Heart right ventricle (tissue), 16 donors: ENCODE results near the gene NXF1. TPM values are rescaled to one million over a fixed set of nuclear protein-coding genes. Genes with fewer than 3 reads are reported as not detected.
"Not testable (repeated sequence)": the region's sequence is repeated elsewhere in the genome, so short reads cannot be mapped to it uniquely, and the experiment has no call there.

Experiments used
- ATAC-seq, 8 donors: fragments of 200-7000 bp; cut with Tn5 transposase; one replicate each; pipeline ENCODE4 v1.9.1; 2020; ENCODE audit warnings: mild to moderate bottlenecking in 8 of 8, moderate library complexity in 8 of 8, moderate number of reproducible peaks in 1 of 8
- DNase-seq, 2 donors: peaks; one replicate each; pipeline ENCODE4 v3.0.0-alpha.2; 2020
- H3K27ac ChIP-seq, 10 donors: fragments of 200-600 bp; sonication (generic) in 2 of 10; one replicate each; pipeline versions ENCODE4 v1.5.0 to v1.8.0; 2020 to 2022; ENCODE audit warnings: mild to moderate bottlenecking in 3 of 10
- H3K27me3 ChIP-seq, 7 donors: fragments of 200-600 bp; one replicate each; pipeline ENCODE4 v1.8.0; 2021 to 2022; ENCODE audit warnings: mild to moderate bottlenecking in 2 of 7
- H3K36me3 ChIP-seq, 9 donors: fragments of 200-600 bp; sonication (generic) in 1 of 9; one replicate each; pipeline versions ENCODE4 v1.5.0 to v1.8.0; 2020 to 2022; ENCODE audit warnings: mild to moderate bottlenecking in 2 of 9
- H3K4me1 ChIP-seq, 9 donors: fragments of 200-600 bp; sonication (generic) in 1 of 9; one replicate each; pipeline versions ENCODE4 v1.5.0 to v1.8.0; 2020 to 2022; ENCODE audit warnings: mild to moderate bottlenecking in 4 of 9
- H3K4me3 ChIP-seq, 10 donors: fragments of 200-600 bp; sonication (generic) in 2 of 10; one replicate each; pipeline versions ENCODE4 v1.5.0 to v1.8.0; 2020 to 2022; ENCODE audit warnings: mild to moderate bottlenecking in 7 of 10, moderate library complexity in 2 of 10
- H3K9me3 ChIP-seq, 11 donors: fragments of 200-600 bp in 10 of 11; sonication (generic) in 2 of 11; one replicate each; pipeline versions ENCODE4 v1.5.0 to v1.8.0; 2013 to 2022; ENCODE audit warnings: mild to moderate bottlenecking in 2 of 11, control low read depth in 1 of 11, moderate library complexity in 1 of 11
- CTCF ChIP-seq, 9 donors: fragments of 200-600 bp; sonication (generic) in 2 of 9; IDR thresholded peaks; one replicate each; pipeline versions ENCODE4 v1.5.0 to v1.8.0; 2021 to 2022; ENCODE audit warnings: antibody characterized with exemption in 9 of 9, mild to moderate bottlenecking in 5 of 9, moderate library complexity in 1 of 9
- WGBS, 2 donors: extraction: QIAGEN DNeasy Blood & Tissue Kit; methylation state at CpG; one replicate each; pipeline ENCODE4 v1.1.7; 2013; ENCODE audit warnings: inconsistent platforms in 1 of 2; 5-methylcytosine and 5-hydroxymethylcytosine counted together
- intact Hi-C, 10 donors: fragments of 100-400 bp; cut with DNase I; formaldehyde crosslinking; loops; one replicate each; pipeline versions ENCODE4 v1.11.1 to v1.14.2; 2022
- polyA plus RNA-seq, 2 donors: library from polyadenylated mRNA; stranded (reverse); fragments of 200-250 nt; gene quantifications; one replicate each; pipeline ENCODE4 v1.2.3, GENCODE V29; 2013
- total RNA-seq, 10 donors: library from RNA; stranded (reverse); fragmentation: NEBNext Ultra II Directional in 3 of 10; extraction: Animal tissue kit (Norgen Biotek cat#: 25700) in 3 of 10; gene quantifications; one replicate each; pipeline versions ENCODE4 v1.2.1 to v1.2.4, GENCODE V29; 2021 to 2023
- donor health status: Arrhythmogenic right ventricular cardiomyopathy.
- donor health status: ischemic (EF 13 %, LVEDD 7.1; RV severe dilation, severe dysfunction).
- donor health status: healthy with polysubstance abuse.
- donor health status: DM: no; HTN: yes; CAD: no.
- donor health status: DM: no; HTN: no; CAD: no.
- donor health status: ischemic (EF 25% LVEDD 6.9; RV normal size, moderate dysfunction).
- donor health status: ischemic (EF 25% LVEDD 5.7; RV mildly dilated, moderate dysfunction).
- donor health status: healthy.
- donor health status: DM: yes; HTN: yes; CAD: no.
- donor health status: Ischemic cardiomyopathy.
- donor health status: ischemic (EF 35%, LVEDD 5.7; RV mildly dilated, moderate dysfunction).
- donor health status: nonischemic (EF 11% LVEDD 7.7; RV severe dilation, severe dysfunction).
- donor health status: DM: yes; HTN: yes; CAD: no.
- donor health status: PGD.
- donor health status: ischemic (EF 29% LVEDD 5.4; RV normal size, mild dysfunction).
- donor health status: nonischemic (EF 23%, LVEDD 6.1; RV moderate dilation, normal function).

NXF1 gene
- total and polyA plus RNA-seq, 12 donors: 28.3 to 96.7 (median 38.3) TPM

GRCh38 chr11:62771144-62772021, 33.9 kb downstream of the NXF1 start, which contains the start of gene TAF6L:
TAF6L (plus strand) TSS chr11:62771396; CDS start chr11:62775784, 4,388 bp downstream.
- Histone ChIP-seq H3K4me1 (peaks cover 10 to 30% (median 21%) of the 10 kb centered on the region in 9 donors), H3K4me3 (peak within 1 kb of the TSS; percentile 42 to 88 (median 72)), H3K27me3 (no peaks in the 10 kb centered on the region), H3K9me3 (no peaks in the 10 kb centered on the region), H3K27ac (peak within 1 kb of the TSS; percentile 64 to 97 (median 94)), H3K36me3 (peaks cover 0 to 40% (median 18%) of the 10 kb centered on the region in 9 donors)
- WGBS, 2 donors: 3% methylated on average over 56 to 60 of the region's 60 CpGs
- ATAC-seq (peak; percentile 97 to 99 (median 98)), DNase-seq (peak; percentile 98 to 99)
- no peak for TF ChIP-seq CTCF (IDR thresholded peaks at IDR 0.05)
- intact Hi-C loops: loop anchor here in 2 of 10 donors (5.0 kb wide), 1 partner anchor 44 kb away; the partner anchor contains the start of genes HNRNPUL2 (in 2 of the 2) and TTC9C (in 2 of the 2)

- WGBS, 2 donors: 0 to 1% methylated on average over 18 of the region's 18 CpGs
- Histone ChIP-seq H3K27ac (peak overlapping the region; percentile 64 to 97 (median 94)), H3K27me3 (no peaks in the 10 kb centered on the region), H3K4me1 (peaks cover 10 to 30% (median 21%) of the 10 kb centered on the region in 9 donors), H3K36me3 (peaks cover 0 to 40% (median 18%) of the 10 kb centered on the region in 9 donors), H3K9me3 (no peaks in the 10 kb centered on the region), H3K4me3 (peak overlapping the region; percentile 42 to 88 (median 72))
- peak in 7 of 8 donors; percentile 4 to 23 (median 14) for ATAC-seq
- no peak for DNase-seq
- no peak for TF ChIP-seq CTCF (IDR thresholded peaks at IDR 0.05)
- intact Hi-C loops: loop anchor here in 2 of 10 donors (5.0 kb wide), 1 partner anchor 43 kb away; the partner anchor contains the start of genes HNRNPUL2 (in 2 of the 2) and TTC9C (in 2 of the 2)
These were observed 34.5 kb downstream of the NXF1 start for GRCh38 chr11:62770778-62771143.

GRCh38 chr11:62760867-62761227, 44.4 kb downstream of the NXF1 start:
- WGBS, 2 donors: 37 to 38% methylated on average over 9 of the region's 9 CpGs
- Histone ChIP-seq H3K27ac (peak overlapping the region; percentile 31 to 94 (median 82)), H3K4me1 (peaks cover 6 to 22% (median 16%) of the 10 kb centered on the region in 9 donors), H3K4me3 (peak overlapping the region in 9 of 10 donors; percentile 60 to 94 (median 86)), H3K36me3 (peaks cover 0 to 31% (median 6%) of the 10 kb centered on the region in 9 donors)
- DNase-seq, intact Hi-C loops, H3K27me3 ChIP-seq, H3K9me3 ChIP-seq: not testable (repeated sequence)
- peak in 1 of 8 donors; percentile 4 for ATAC-seq

- DNase-seq (no peak), ATAC-seq (no peak)
- intact Hi-C loops: no loop called here
- Histone ChIP-seq H3K27ac (no peak overlapping the region), H3K4me1 (peaks cover 10 to 29% (median 24%) of the 10 kb centered on the region in 9 donors), H3K9me3 (no peaks in the 10 kb centered on the region), H3K27me3 (no peaks in the 10 kb centered on the region), H3K4me3 (no peak overlapping the region), H3K36me3 (peaks cover 0 to 7% (median 1%) of the 10 kb centered on the region in 9 donors)
- no peak for TF ChIP-seq CTCF (IDR thresholded peaks at IDR 0.05)
- 48 to 55% methylated on average over 9 of the region's 9 CpGs for WGBS, 2 donors
These were observed 47.1 kb downstream of the NXF1 start for GRCh38 chr11:62757846-62758788.
